Activated T-helper 17 cell treated with anti-CD3 and anti-CD28 coated beads, Interleukin-2, amount 50 U/mL, for 72 hours (primary cell): ENCODE results near the gene NRCAM. TPM values are rescaled to one million over a fixed set of nuclear protein-coding genes. Genes with fewer than 3 reads are reported as not detected.

Experiments
- ATAC-seq: fragments of 150-1000 bp; cut with Tn5 transposase; replicated peaks from 2 replicates; pipeline ENCODE4 v1.10.0; 2021; ENCODE audit warnings: mild to moderate bottlenecking, moderate library complexity
- H3K27ac Mint-ChIP-seq: one replicate; pipeline ENCODE4 v1.8.0; 2022; ENCODE audit warnings: mixed read lengths
- H3K27me3 Mint-ChIP-seq: one replicate; pipeline ENCODE4 v1.8.0; 2022; ENCODE audit warnings: mixed read lengths
- H3K36me3 Mint-ChIP-seq: one replicate; pipeline ENCODE4 v1.8.0; 2022; ENCODE audit warnings: low read depth, mild to moderate bottlenecking, mixed read lengths
- H3K4me1 Mint-ChIP-seq: one replicate; pipeline ENCODE4 v1.8.0; 2022; ENCODE audit warnings: mixed read lengths
- H3K4me3 Mint-ChIP-seq: one replicate; pipeline ENCODE4 v1.8.0; 2022; ENCODE audit warnings: mild to moderate bottlenecking, mixed read lengths
- H3K9me3 Mint-ChIP-seq: one replicate; pipeline ENCODE4 v1.8.0; 2022; ENCODE audit warnings: mixed read lengths
- total RNA-seq, 2 donors: library from RNA; stranded (reverse); gene quantifications; one replicate each; pipeline ENCODE4 v1.2.3, GENCODE V29; 2022

Gene NRCAM
- total RNA-seq, 2 donors from 2014 or later, result not detected

DNA sequence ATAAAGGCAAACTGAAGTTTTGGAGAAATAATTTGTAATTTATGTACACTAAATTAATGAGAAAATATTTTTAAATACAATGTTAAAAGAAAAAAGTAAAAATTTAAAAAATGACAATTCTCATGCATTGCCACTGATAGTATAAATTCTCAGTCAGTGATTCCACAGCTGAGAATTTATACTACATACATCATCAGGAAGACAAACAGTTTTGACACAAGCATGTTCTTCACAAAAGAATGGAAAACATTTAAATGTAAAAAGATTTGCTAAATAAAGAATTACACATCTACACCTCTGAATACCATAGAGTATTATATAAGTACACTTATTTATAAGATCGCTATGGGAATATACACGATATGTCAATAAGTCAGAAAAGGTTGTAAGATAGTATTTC lies 225.0 kb downstream of the NRCAM start:
- no peak for ATAC-seq
- no peaks in the 10 kb centered on the region for H3K9me3 Mint-ChIP-seq
- H3K4me1 Mint-ChIP-seq, result no peaks in the 10 kb centered on the region
- H3K36me3 Mint-ChIP-seq, result no peaks in the 10 kb centered on the region
- no peak overlapping the region for H3K27ac Mint-ChIP-seq
- H3K4me3 Mint-ChIP-seq, result no peak overlapping the region
- peaks cover 19% of the 10 kb centered on the region for H3K27me3 Mint-ChIP-seq

DNA sequence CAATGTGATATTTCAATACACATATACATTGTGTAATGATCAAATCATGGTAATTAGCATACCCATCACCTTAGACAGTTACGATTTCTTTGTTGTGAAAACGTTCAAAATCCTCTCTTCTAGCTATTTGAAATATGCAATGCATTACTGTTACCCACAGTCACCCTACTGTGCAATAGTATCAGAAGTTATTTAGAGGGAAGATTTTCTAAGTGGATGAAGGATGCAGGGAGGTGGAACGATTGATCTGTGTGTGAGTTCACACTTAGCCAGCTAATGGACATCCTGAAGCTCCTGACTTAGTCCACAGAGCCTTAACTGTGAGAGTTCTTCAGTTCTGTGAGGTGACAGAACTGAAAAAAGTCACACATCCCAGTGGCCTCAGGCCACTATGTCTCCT lies 228.9 kb downstream of the NRCAM start:
- Mint-ChIP-seq H3K27me3 (peaks cover 19% of the 10 kb centered on the region), H3K4me3 (no peak overlapping the region), H3K9me3 (no peaks in the 10 kb centered on the region), H3K36me3 (no peaks in the 10 kb centered on the region), H3K27ac (no peak overlapping the region), H3K4me1 (no peaks in the 10 kb centered on the region)
- no peak for ATAC-seq

DNA sequence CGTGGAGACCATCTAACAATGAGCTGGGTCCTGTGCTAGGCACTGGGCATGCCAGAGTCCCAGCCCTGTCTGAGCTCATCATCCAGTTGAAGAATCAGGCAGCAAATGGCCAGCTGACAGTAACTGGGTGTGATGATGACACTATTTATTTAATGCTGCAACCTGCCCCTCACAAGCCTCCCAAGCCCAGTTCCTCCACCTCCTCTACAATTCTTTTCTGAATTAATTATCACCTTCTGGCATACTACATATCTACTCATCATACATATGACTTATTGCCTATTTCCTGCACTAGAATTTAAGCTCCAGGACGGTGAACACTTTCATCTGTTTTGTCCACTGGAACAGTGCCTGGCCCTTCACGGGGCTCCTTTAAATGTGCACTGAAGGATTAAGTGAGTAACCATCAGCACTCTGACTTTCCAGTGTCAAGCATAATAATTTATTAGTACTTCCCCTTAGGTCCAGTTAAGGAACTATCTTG lies 229.4 kb downstream of the NRCAM start:
- ATAC-seq, result no peak
- no peak overlapping the region for H3K27ac Mint-ChIP-seq
- peaks cover 19% of the 10 kb centered on the region for H3K27me3 Mint-ChIP-seq
- no peaks in the 10 kb centered on the region for H3K9me3 Mint-ChIP-seq
- H3K4me3 Mint-ChIP-seq, result no peak overlapping the region
- H3K36me3 Mint-ChIP-seq, result no peaks in the 10 kb centered on the region
- no peaks in the 10 kb centered on the region for H3K4me1 Mint-ChIP-seq

DNA sequence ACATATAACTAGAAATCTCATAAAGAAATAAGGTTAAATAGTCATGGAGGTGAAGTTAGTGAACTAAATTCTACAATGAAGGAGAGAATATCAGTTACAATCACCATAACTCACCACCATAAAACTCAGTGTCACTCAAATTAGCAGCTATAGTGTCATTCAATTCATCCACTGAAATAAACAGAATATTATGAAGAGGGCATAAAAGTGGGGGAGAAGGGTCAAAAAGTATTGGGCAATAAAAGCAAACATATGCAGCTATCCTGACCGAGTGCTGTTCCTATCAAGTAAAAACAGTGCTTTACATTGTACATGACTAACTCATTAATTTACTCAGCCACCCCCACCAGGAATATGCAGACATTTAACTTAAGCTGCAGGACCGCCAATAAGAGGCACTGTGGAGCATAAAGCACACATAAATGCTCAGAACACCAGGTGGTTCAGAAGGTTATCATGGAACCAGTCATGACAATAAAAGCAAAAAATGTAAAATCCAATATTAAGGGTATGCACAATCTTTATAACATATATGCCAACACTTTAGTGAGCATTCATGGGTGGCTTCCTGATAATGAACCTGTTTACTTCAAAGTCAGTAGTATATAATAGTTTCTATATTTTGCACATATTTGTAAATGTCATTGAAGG lies 230.6 kb downstream of the NRCAM start:
- no peak for ATAC-seq
- no peak overlapping the region for H3K4me3 Mint-ChIP-seq
- no peak overlapping the region for H3K27ac Mint-ChIP-seq
- H3K9me3 Mint-ChIP-seq, result no peaks in the 10 kb centered on the region
- H3K27me3 Mint-ChIP-seq, result peaks cover 18% of the 10 kb centered on the region
- no peaks in the 10 kb centered on the region for H3K4me1 Mint-ChIP-seq
- H3K36me3 Mint-ChIP-seq, result no peaks in the 10 kb centered on the region

DNA sequence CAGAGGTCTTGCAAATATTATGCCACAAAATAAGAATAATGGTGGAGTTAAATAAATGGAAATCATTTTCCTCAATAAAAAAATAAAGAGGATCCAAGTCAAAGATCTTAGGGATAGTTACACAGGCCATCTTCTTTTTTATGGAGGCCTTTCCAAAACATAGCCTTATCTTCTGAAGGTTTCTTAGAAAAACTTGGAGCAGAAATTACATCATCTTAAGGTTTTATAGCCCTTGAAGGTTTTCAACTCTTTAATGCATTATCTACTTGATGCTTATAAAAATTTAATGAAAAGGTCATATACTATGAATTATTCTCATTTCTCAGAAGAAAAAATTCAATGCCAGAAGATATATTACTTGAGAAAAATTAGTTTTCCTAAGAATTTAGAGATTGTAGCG lies 231.8 kb downstream of the NRCAM start:
- Mint-ChIP-seq H3K27me3 (peaks cover 13% of the 10 kb centered on the region), H3K4me1 (no peaks in the 10 kb centered on the region), H3K36me3 (no peaks in the 10 kb centered on the region), H3K4me3 (no peak overlapping the region), H3K27ac (no peak overlapping the region), H3K9me3 (no peaks in the 10 kb centered on the region)
- no peak for ATAC-seq

DNA sequence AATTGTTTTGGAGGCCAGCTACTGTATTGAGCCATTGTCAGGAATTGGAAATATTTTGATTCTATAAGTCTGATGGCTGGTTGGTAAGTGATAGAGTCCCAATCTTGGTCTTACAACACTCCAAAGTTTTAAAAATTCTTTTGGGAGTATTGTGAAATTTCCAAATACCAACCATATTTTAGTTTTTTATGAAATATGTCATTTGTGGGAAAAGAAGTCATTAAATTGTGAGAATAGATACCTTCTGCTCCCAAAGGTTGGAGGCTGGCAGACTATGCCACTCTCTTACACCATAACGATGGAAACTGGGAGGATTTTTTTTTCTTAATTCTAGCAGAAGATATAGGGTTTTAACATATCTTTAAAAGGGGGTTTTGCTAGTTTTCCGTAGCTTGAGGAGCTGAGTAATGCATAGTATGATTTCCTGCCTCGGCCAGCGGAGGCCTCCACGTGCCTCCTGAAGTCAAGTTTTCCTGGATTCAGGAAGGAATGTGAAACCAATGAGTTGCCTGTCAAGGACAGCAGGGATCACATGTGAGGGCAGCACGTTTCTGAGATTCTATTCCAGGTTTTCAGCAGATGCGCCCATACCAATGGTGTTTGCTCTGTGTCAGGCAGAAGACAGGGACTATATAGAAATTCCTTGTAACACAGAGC lies 233.9 kb downstream of the NRCAM start:
- no peaks in the 10 kb centered on the region for H3K9me3 Mint-ChIP-seq
- peaks cover 18% of the 10 kb centered on the region for H3K27me3 Mint-ChIP-seq

DNA sequence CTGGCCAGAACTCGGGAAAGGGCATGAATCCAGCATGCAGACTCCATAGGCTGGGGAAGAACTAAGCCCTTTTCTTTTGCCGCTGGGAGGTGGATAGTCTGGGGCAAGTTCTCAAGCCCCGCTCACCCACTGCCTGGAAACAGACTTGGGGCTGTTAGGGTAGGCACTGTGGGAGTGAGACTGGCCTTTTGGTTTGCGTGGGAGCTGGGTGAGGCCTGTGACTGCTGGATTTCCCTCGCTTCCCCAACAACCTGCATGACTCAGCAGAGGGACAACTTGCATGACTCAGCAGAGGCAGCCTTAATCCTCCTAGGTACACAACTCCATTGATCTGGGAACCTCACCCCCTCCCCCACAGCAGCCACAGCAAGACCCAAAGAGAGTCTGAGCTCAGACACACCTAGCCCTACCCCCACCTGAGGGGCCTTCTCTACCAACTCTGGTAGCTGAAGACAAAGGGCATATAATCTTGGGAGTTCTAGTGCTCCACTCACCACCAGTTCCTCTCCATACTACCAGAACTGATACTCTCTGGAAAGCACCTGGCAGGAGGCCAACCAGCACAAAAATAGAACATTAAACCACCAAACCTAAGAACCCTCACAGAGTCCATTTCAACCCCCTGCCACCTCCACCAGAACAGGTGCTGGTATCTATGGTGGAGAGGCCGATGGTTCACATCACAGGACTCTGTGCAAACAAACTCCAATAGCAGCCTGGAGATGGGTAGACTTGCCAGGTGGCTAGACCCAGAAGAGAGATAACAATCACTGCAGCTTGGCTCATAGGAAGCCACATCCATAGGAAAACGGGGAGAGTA lies 244.6 kb downstream of the NRCAM start:
- Mint-ChIP-seq H3K4me1 (no peaks in the 10 kb centered on the region), H3K36me3 (no peaks in the 10 kb centered on the region), H3K9me3 (peaks cover 5% of the 10 kb centered on the region), H3K27ac (no peak overlapping the region), H3K27me3 (peaks cover 22% of the 10 kb centered on the region), H3K4me3 (no peak overlapping the region)
- peak; percentile 34 for ATAC-seq

More for the DNA sequence above, 233.9 kb downstream of the NRCAM start:
- Mint-ChIP-seq H3K4me1 (no peaks in the 10 kb centered on the region), H3K4me3 (no peak overlapping the region), H3K27ac (no peak overlapping the region), H3K36me3 (no peaks in the 10 kb centered on the region)
- ATAC-seq, result no peak

DNA sequence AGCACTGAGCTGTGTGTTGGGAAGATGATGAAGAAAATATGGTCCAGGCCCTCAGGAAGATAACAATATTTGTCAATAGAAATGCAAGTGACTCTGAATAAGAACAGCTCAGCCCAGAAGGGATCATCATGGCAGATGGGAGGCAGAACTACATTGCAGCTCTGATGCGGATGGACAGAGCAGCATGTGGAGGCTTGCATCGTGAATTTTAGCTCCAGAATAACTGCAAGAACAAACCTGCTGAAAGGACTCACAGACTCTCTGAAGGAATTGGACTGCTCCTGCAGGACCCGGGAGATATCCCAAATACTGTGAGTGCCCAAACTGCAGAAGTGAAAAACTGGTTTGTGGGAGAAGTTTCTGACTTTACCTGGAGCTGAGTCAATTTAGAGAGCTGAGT lies 245.4 kb downstream of the NRCAM start:
- Mint-ChIP-seq H3K36me3 (no peaks in the 10 kb centered on the region), H3K4me1 (no peaks in the 10 kb centered on the region), H3K27ac (no peak overlapping the region), H3K27me3 (peaks cover 18% of the 10 kb centered on the region), H3K4me3 (no peak overlapping the region), H3K9me3 (peaks cover 5% of the 10 kb centered on the region)
- no peak for ATAC-seq

DNA sequence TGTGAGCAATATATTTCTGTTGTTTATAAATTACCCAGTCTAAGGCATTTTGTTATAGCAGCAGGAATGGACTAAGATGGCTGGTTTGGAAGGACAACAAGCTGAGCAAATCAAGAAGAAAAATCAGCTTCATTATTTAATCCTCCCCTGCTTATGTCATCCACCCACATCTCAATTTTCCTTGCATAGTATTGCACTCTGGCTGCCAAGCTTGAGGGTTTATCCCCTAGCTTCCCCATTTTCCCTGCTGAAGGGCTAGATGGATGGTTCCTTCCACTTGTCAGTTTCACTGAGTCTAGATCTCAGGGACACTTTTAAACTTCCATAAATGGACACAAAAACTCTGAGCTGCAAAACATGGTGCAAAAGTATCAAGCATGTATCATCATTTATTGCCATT lies 250.9 kb downstream of the NRCAM start:
- Mint-ChIP-seq H3K27me3 (peaks cover 15% of the 10 kb centered on the region), H3K4me3 (no peak overlapping the region), H3K9me3 (no peaks in the 10 kb centered on the region), H3K36me3 (no peaks in the 10 kb centered on the region), H3K27ac (no peak overlapping the region), H3K4me1 (no peaks in the 10 kb centered on the region)
- ATAC-seq, result no peak

DNA sequence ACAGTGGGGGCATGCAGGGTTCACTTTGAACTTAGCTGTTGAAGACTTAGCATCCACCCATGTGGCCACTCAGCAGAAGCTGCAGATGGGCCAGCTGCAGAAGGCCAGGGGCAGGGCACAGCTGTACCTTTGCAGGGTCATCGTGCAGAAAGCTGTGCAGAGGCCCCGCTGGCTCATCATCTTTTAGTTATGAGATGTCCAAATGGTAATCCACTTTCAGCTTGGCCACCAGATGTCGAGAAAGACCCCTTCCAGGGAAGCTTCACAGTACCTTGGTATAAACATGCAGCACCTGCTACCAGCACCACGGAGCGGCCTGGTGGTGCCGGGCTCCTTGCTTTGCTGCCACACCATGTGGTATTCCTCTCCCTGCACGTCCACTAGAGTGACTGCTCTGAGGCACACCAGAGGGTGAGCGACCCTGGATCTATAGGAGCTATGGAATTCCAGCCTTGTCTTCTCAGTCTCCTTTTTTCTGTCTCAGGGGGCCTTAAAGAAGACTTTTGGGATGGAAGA lies 251.9 kb downstream of the NRCAM start:
- Mint-ChIP-seq H3K36me3 (no peaks in the 10 kb centered on the region), H3K27me3 (peaks cover 18% of the 10 kb centered on the region), H3K27ac (no peak overlapping the region), H3K4me1 (no peaks in the 10 kb centered on the region), H3K9me3 (no peaks in the 10 kb centered on the region), H3K4me3 (no peak overlapping the region)
- ATAC-seq, result no peak

DNA sequence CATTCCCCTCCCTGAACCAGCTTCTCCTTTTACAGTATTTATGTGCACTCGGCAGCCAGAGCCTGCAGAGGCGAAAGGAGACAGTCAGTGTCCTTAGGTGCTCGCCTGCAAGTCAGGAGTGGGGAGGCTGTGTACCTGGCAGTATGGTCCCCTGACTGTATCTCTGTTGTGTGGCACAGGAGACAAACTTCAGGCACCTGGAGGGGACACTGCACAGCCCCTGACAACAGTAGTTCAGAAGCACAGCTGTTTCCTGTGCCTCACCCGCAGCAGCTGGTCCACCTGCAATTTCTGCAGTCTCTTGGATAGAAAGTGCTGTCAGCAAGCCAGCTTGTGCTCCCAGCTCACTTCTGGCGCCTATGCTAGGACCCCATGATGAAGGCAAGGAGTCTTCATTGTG lies 252.7 kb downstream of the NRCAM start:
- Mint-ChIP-seq H3K4me1 (no peaks in the 10 kb centered on the region), H3K27me3 (peaks cover 17% of the 10 kb centered on the region), H3K9me3 (no peaks in the 10 kb centered on the region), H3K4me3 (no peak overlapping the region), H3K36me3 (no peaks in the 10 kb centered on the region), H3K27ac (no peak overlapping the region)
- ATAC-seq, result no peak

DNA sequence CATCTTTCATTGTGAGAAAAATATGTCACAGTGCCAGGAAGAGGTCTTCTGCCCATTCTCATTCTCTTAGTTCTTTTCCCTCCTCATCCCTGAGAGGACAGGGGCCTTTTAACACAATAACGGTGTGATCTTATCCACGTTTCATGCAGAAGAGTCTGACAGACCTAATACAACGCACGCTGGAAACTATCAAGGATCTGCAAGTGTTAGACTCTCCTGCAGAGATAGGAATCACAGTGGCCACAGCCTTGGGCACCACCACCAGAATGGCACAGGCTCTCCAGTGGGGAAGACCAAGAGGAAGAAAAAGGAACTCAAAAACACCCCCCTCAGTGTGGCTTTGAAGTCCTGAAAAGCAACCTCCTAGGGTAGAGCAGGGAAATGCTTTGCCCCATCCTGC lies 253.5 kb downstream of the NRCAM start:
- Mint-ChIP-seq H3K36me3 (no peaks in the 10 kb centered on the region), H3K27me3 (peaks cover 14% of the 10 kb centered on the region), H3K27ac (no peak overlapping the region), H3K4me1 (no peaks in the 10 kb centered on the region), H3K4me3 (no peak overlapping the region), H3K9me3 (no peaks in the 10 kb centered on the region)
- ATAC-seq, result no peak

DNA sequence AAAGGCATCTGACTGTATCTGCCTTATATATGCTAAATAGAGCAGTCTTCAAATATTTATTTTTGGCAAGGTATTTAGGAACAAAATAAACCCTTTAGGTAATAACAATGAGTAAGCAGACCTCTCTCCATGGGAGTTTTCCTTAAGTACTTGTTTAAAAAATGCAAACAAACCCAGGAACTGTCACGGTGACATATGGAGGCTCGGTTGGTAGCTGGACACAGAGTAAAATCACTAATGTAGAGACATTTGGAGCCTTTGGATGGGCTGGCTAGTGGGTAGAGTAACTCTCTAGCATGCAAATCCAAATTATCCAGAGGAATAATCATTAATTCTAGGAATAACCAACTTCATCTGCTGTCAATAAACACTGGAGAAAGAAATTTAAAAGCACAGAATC lies 254.5 kb downstream of the NRCAM start:
- Mint-ChIP-seq H3K27ac (no peak overlapping the region), H3K4me3 (no peak overlapping the region), H3K9me3 (no peaks in the 10 kb centered on the region), H3K36me3 (no peaks in the 10 kb centered on the region), H3K27me3 (peaks cover 9% of the 10 kb centered on the region), H3K4me1 (no peaks in the 10 kb centered on the region)
- ATAC-seq, result no peak

DNA sequence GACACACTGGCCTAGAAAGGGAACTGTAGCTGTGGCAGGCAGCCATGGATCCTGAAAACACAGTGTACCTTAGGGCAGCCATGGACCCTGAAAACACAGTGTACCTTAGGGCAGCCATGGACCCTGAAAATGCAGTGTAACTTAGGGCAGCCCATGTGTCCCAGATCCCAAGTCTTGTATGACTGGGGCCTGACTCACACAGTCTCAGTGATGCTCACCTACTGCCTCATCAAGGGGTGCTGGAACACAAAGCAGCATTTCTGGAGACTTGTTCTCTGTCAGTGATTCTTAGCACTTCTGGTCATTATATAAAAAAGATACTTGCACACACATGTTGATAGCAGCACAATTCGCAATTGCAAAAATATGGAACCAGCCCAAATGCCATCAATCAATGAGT lies 255.9 kb downstream of the NRCAM start:
- Mint-ChIP-seq H3K27me3 (peaks cover 9% of the 10 kb centered on the region), H3K4me3 (no peak overlapping the region), H3K4me1 (no peaks in the 10 kb centered on the region), H3K27ac (no peak overlapping the region), H3K9me3 (no peaks in the 10 kb centered on the region), H3K36me3 (no peaks in the 10 kb centered on the region)
- ATAC-seq, result no peak
